Mucosa of gallbladder (tissue), 1 donor: Measurements from ENCODE around the gene TCTN3. TPM values are rescaled to one million over a fixed set of nuclear protein-coding genes. Genes with fewer than 3 reads are reported as not detected.
"Not testable (repeated sequence)": the region's sequence is repeated elsewhere in the genome, so short reads cannot be mapped to it uniquely, and the experiment has no call there.

Source experiments
- DNase-seq: peaks from one replicate; pipeline ENCODE4 v3.0.0-alpha.2; 2020; ENCODE audit warnings: low spot score
- total RNA-seq: library from RNA; stranded (reverse); gene quantifications from one replicate; pipeline ENCODE4 v1.2.1, GENCODE V29; 2021
- donor health status: DM: no; HTN: no; CAD: no.

Gene TCTN3, protein sequence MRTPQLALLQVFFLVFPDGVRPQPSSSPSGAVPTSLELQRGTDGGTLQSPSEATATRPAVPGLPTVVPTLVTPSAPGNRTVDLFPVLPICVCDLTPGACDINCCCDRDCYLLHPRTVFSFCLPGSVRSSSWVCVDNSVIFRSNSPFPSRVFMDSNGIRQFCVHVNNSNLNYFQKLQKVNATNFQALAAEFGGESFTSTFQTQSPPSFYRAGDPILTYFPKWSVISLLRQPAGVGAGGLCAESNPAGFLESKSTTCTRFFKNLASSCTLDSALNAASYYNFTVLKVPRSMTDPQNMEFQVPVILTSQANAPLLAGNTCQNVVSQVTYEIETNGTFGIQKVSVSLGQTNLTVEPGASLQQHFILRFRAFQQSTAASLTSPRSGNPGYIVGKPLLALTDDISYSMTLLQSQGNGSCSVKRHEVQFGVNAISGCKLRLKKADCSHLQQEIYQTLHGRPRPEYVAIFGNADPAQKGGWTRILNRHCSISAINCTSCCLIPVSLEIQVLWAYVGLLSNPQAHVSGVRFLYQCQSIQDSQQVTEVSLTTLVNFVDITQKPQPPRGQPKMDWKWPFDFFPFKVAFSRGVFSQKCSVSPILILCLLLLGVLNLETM
- 48.0 TPM for total RNA-seq

DNA sequence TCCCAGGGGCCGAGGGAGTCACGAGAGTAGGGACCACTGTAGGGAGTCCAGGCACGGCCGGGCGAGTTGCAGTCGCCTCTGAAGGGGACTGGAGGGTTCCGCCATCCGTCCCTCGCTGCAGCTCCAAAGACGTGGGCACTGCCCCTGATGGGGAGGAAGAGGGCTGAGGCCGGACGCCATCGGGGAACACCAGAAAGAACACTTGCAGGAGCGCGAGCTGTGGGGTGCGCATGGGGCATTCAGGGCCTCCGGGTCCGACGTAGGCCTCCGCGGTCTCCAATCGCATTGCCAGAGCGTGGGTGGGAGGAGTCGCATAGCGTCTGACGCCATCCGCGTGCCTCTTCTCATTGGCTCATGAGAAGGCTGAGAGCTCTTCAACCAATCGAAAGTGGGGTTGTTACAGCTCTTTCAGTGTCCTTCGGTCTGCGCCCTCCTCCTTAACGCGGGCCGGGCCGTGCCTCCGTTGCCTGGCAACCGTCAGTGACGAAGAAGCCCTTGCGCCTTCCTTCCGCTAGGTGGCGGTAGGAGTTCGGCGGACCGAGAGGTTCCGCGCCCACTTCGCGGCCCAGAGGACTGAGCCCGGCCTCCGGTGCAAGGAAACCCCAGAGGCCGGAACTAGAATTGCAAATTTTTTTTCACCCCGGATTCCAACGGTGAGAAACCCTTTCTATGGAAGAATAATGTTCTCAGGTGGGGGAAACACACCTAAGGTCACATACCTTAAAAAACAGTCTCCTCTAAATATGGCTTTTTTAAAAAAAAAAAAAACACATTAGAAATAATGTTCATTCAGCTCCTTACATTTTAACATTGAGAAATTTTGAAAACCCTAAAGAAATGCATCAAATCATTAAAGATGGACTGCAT is at the start of gene TCTN3:
Gene TCTN3 (minus strand): TSS at position 260 of the 867 bp plus-strand sequence. CDS start 28 bp downstream, at position 232.
- DNase-seq = peak; percentile 99

DNA sequence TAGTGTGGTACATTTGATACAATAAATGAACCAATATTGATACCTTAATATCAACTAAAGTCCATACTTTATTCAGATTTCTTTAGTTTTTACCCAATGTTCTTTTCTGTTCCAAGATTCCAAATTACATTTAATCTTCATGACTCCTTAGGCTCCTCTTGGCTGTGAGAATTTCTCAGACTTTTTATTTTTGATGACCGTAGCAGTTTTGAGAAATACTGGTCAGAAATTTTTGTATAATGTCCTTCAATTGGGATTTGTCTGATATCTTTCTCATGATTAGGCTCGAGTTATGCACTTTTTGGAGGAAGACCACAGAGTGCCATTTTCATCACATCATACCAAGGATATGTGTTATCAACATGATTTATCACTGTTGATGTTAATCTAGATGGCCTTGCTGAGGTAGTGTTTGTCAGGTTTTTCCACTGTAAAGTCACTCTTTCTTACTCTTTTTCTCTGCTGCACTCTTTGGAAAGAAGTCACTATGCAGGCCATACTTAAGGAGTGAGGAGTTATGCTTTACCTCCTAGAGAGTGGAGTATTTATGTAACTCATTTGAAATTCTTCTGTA is 49.3 kb upstream of the TCTN3 start:
- no peak for DNase-seq

DNA sequence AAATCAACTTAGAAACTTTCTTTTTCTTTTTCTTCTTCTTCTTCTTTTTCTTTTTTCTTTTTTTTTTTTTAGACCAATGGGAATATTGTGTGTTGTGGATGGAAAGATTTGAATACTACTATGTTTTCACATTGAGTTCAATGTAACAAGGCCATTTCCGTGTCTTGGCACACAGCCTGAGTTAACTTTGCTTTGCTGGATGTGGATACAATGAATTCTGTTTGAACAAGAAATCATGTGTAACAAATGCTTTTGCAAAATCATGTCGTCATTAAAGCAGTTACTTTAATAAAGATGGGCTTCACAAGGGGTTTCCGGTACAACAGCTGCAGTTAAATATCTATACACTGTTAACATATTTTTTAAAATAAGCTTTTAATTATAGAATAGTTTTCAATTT is 48.8 kb upstream of the TCTN3 start:
- peak; percentile 67 for DNase-seq

DNA sequence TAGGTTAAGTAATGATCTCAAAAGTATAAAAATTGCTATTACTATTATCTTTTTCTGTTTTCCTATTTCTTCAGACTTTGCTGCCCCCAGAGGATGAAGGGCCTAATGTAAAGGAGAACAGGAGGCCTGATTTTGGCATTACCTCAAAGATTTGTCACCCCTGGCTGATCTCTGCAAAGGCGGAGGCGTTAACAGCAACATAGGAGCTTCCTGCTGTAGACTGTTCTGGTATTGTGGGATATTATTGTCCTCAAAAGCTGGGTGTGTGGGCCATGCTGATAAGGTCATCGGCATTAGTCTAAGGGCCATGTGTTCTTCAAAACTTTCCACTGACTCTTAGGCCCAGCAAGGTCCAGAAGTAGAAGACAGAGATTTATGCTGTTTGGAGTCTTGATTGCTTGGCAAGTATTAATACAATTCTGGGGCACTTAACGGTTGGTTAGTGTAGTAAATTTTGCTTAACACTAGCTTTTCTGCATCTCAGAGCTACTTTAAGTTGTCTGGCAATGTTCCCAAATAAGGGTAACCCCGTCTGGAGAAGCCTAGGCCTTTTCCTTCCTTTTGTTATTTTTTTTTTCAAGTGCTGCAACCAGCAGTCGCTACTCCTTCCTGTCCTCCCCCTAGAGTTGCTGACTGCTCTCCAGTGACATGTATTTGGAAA is 48.2 kb upstream of the TCTN3 start:
- peak; percentile 41 for DNase-seq

DNA sequence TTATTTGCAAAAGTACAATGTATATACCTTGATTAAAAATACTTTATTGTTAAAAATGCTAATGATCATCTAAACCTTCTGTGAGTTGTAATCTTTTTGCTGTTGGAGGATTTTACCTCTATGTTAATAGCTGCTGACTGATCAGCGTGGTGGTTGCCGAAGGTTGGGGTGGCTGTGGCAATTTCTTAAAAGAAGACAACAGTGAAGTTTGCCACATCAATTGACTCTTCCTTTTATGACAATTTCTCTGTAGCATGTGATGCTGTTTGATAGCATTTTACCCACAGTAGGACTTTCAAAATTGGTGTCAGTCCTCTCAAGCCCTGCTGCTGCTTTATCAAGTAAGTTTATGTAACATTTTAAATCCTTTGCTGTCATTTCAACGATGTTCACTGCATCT is 45.3 kb upstream of the TCTN3 start:
- no peak for DNase-seq

DNA sequence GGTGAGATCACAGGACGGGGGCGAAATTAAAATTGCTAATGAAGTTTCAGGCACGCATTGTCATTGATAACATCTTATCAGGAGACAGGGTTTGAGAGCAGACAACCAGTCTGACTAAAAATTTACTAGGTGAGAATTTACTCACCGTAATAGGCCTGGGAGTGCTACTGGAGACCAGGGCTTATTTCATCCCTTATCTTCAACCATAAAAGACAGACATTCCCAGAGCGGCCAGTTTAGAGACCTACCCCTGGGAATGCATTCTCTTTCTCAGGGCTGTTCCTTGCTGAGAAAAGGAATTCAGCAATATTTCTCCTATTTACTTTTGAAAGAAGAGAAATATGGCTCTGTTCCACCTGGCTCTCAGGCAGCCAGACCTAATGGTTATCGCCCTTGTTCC is 39.2 kb upstream of the TCTN3 start:
- not testable (repeated sequence) for DNase-seq

DNA sequence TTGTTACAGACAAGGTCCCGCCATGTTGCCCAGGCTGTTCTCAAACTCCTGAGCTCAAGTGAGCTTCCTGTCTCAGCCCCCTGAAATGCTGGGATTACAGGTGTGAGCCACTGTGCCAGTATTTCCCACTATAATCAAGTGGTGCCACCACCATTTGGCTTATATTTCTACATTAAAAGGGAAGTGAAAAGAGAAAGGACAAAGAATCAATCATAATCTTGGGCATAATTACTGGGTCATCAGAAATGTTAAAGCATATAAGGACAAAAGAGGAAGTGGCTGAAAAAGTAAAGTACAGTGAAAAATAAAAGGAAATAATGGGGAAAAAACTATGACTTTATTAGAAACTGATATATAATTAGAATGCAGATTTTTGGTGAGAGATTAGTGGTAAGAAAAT is 36.5 kb upstream of the TCTN3 start:
- DNase-seq = no peak

DNA sequence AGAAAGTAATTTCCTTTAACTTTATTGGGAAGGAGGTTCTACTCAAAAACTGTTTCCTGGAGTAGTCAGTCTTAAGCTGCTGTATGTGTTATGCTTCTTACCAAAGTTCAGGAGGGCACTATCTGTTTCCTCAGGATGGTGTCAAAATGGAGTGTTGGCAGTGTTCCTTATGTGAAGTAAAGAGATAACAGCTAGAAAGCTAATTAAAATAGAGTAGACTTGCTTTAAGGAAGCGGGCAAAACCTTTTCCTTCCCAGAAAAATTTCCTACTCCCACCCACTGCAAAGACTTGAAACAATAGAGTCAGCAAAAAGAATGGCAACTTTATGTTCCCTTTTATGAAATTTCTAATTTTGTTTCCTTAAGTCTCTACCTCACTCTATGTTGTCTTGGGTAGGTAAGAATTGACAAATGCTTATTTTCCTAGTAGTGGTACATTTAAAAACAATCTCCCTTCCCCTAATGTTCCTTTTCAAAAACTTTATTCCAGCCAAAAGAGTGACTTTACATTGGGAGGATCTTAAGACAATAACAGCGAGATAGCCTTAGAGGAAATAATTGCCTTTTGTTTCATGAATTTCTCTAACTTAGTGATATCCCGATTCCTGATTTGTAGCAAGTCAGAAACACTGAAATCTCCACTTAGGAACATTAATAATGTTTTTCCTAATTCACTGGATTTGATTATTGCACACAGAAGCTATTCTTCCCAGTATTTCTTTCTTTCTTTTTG is 35.8 kb upstream of the TCTN3 start:
- no peak for DNase-seq

DNA sequence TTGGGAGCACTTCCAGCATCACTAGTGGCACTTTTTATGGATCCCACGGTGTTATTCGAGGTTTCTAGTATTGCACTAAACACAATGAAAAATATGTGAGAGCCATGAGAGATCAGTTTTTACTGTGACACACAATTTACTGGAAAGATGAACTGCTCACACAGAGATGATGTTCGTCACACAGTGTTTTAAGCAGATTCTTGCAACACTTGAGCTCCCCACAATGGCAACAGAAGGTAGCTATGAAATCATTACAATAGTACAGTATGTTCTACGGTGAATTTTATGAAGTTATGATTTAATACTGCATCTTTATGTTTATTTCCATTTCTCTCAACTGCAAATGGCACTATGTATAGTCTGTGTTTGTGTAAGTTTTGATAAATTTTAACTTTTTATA is 34.8 kb upstream of the TCTN3 start:
- no peak for DNase-seq

DNA sequence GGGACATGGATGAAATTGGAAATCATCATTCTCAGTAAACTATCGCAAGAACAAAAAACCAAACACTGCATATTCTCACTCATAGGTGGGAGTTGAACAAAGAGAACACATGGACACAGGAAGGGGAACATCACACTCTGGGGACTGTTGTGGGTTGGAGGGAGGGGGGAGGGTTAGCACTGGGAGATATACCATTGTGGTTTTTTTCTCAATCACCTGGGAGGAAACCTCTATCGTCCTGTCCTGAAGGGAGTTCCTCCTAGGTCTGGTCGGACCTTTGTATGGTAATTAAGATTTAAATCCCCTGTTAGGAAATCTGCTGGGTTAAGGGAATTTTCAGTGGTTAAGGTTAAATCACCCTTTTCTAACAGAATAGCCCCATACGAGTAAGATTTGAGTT is 28.8 kb upstream of the TCTN3 start:
- not testable (repeated sequence) for DNase-seq

DNA sequence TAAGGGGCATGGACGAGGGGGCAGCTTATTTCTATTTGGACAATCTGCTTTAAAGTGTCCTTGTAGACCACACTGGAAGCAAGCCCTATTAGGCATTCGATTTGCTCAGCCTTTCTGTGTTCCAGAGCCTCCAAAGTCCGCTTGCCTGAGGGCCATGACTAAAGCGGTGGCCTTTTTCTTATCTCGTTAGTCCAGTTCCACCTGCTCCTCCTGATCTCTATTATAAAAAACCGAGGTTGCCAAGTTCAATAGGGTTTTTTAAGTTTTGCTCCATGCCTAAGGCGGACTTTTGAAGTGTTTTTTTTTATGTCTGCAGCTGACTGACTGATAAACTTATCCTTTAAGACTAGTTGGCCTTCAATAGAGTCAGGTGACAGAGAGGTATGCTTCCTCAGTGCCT is 27.0 kb upstream of the TCTN3 start:
- DNase-seq = not testable (repeated sequence)

DNA sequence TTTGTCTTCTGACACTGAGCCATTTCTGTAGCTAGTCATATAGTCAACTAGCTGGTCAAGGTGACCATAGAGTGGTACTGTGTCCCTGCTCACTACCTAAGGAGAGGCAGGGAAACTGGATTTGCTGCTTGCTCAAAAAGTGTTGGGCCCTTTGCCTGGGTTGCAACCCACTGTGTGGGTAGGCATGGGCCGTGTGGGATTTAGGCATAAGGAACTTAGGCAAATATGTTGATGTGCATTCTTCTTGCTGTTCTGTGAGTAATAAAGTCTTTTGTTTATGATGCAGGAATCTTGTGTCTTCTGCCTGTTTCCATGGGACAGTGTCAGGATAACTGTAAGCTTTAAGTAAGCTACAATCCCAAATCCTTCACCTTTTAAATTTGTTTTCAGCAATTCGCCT is 23.1 kb upstream of the TCTN3 start:
- no peak for DNase-seq

DNA sequence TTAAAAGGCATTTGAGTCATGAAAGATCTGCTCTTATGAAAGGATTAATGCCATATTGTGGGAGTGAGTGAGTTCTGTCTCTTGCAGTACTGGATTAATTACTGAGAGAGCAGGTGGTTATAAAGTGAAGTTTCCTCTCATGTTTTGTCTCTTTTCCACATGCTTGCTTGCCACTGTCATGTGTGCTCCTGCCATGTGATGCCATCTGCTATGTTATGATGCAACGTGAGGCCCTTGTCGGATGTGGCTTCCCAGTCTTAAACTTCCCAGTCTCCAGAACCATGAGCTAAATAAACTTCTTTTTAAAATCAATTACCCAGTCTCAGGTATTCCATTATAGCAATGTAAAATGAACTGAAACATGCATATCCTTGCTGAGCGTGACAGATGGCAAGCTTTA is 22.7 kb upstream of the TCTN3 start:
- no peak for DNase-seq

DNA sequence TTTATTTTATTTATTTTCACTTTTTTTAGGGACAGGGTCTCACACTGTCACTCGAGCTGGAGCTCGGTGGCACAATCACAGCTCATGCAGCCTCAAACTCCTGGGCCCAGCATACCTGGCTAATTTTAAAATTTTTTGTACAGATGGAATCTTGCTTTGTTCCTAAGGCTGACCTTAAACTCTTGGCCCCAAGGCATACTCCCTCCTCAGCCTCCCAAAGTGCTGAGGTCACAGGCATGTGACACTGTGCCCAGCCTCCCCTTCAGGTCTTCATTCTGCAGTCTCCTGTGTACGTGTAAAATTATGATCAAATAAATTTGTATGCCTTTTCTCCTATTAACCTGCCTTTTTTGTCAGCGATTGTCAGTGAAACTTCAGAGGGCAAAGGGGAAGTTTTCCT is 17.8 kb upstream of the TCTN3 start:
- DNase-seq = no peak

DNA sequence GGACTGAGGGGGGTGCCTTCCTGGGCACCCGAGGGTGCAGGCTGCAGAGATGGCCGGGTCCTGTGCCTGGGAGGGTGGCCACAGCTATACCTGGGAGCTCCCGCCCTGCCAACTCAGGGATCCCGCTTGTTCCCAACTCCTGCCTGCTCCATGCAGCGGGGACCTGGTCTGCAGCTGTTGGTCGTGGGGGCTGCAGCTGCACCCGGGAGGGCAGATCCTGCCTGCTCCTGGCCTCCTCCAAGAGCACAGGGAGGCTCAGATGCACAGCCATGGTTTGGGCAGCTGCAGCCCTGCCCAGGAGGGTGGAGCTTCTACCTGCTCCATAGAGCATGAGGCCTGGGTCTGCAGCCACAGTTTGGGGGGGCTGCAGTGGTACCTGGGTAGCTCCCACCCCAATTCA is 13.3 kb upstream of the TCTN3 start:
- no peak for DNase-seq

DNA sequence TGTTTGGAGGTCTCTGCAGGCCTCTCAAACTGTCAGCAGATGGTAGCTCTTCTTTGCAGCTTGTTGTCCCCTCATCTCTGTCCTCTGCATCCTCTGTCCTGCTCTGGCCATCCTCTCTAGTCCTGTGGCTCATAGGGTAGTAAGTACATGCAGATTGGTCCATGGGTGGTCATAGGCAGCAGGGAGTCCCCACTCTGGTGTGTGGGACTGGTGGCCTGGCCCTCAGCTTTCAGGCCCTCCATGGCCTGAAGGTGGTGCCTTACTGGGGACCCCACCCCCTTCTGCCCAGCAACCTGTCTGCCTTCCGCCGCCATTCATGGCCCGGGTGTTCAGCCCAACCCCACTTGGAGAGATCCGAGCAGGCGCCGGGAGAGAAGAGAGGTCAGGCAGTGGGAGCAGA is 12.8 kb upstream of the TCTN3 start:
- no peak for DNase-seq

DNA sequence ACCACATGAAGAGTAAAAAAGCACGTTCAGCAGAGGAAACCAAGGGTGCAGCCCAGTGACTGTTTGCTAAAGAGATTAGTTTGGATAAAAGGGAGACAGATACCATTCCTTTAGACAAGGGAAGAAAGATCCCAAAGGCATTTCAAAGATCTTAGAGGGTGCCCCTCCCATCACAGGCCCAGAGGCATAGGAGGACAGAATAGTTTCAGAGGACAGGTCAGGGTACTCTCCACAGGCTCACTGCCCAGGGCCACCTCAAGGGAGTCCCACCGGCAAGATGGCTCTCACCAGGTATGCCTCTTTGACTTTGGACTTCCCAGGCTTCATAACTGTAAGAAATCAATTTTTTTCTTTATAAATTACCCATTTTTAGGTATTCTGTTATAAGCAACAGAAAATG is 4.7 kb upstream of the TCTN3 start:
- DNase-seq = no peak

DNA sequence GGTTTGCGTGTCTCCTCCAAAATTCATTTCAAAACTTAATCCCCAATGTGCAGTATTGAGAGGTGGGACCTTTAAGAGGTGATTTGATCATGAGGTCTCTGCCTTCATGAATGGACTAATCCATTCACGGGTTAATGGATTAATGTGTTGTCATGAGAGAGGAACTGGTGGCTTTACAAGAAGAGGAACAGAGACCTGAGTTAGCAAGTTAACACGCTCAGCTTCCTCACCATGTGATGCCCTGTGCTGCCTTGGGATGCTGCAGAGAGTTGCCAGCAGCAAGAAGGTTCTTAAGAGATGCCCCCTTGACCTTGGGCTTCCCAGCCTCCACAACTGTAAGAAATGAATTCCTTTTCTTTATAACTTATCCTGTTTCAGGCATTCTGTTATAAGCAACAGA is 3.7 kb upstream of the TCTN3 start:
- no peak for DNase-seq

DNA sequence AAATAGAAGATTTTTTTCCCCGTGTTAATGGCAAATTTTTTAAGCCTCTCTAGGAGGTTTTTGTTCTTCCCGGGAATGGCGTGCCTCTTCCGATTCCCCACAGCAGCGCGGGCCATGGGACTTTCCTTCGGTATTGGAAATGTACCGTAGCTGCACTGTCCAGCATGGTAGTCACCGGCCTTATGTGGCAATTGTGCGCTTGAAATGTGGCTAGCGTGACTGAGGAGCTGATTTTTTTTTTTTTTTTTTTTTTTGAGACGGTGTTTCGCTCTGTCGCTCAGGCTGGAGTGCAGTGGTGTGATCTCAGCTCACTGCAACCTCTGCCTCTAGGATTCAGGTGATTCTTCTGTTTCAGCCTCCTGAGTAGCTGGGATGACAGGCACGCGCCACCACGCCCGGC is 938 bp upstream of the TCTN3 start:
- DNase-seq = no peak

DNA sequence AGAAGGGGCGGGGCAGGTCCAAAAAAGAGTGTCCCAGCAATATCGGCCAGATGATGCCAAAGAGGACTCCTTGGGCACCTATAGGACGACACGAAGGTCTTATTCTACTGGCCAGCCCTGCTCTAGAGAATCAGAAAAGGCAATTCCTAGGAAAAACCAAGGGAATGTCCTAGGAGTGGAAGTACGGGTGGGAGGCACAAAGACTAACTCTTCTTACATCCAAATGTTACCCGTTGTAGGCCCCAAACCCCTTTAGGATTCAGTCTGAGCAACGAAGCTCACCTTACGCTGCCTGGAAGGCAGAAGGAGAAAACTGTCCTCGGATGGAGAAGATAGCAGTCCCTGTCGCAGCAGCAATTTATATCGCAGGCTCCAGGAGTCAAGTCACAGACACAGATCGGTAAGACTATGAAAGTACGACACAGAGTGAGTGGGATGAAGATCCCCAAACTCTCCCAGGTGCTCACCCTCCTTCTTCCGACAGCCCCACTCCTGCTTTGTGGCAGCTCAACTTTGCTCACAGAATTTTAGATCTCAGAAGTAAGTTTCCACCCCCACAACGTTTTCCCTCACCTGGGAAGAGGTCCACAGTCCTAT is 558 bp downstream of the TCTN3 start:
- DNase-seq = no peak

DNA sequence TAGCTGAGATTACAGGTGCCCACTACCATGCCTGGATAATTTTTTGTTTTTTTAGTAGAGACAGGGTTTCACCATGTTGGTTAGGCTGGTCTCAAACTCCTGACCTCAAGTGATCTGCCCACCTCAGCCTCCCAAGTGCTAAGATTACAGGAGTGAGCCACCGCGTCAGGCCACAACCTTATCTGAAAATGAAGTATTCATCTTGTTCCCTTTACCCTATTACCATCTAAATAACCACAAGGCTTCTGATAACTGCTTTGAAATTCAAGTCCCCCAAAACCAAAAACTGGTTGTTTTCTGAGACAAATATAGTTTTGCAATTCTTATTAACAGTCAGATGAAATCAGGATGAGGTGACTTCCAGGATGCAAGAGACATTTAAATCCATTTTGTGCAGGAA is 2.4 kb downstream of the TCTN3 start:
- no peak for DNase-seq
